Endothelial cell (in vitro differentiated cells): ENCODE measurements around the gene SBF2. TPM values are rescaled to one million over a fixed set of nuclear protein-coding genes. Genes with fewer than 3 reads are reported as not detected.
A peak's percentile ranks its signal among the peaks of the same experiment; 100 is the strongest.

ENCODE experiments used
- DNase-seq: peaks from one replicate; pipeline ENCODE4 v3.0.0; 2021; ENCODE audit warnings: low spot score
- H3K27ac Mint-ChIP-seq: one replicate; pipeline ENCODE4 v1.8.0; 2021; ENCODE audit warnings: mixed read lengths, inconsistent platforms; ENCODE audit not compliant: unreplicated experiment
- H3K27me3 Mint-ChIP-seq: one replicate; pipeline ENCODE4 v1.8.0; 2021; ENCODE audit warnings: mild to moderate bottlenecking, moderate library complexity, mixed read lengths, inconsistent platforms; ENCODE audit not compliant: unreplicated experiment
- H3K36me3 Mint-ChIP-seq: one replicate; pipeline ENCODE4 v1.8.0; 2021; ENCODE audit warnings: mild to moderate bottlenecking, low read depth, mixed read lengths, inconsistent platforms; ENCODE audit not compliant: unreplicated experiment
- H3K4me1 Mint-ChIP-seq: one replicate; pipeline ENCODE4 v1.8.0; 2021; ENCODE audit warnings: mild to moderate bottlenecking, mixed read lengths, inconsistent platforms; ENCODE audit not compliant: unreplicated experiment
- H3K4me3 Mint-ChIP-seq: one replicate; pipeline ENCODE4 v1.8.0; 2021; ENCODE audit warnings: mild to moderate bottlenecking, mixed read lengths, inconsistent platforms; ENCODE audit not compliant: unreplicated experiment
- H3K9me3 Mint-ChIP-seq: one replicate; pipeline ENCODE4 v1.8.0; 2021; ENCODE audit warnings: mixed read lengths, inconsistent platforms; ENCODE audit not compliant: unreplicated experiment
- CTCF ChIP-seq: fragments of 200-600 bp; sonication (generic); IDR thresholded peaks from one replicate; pipeline ENCODE4 v1.5.0; 2021; ENCODE audit warnings: antibody characterized with exemption; ENCODE audit not compliant: unreplicated experiment
- total RNA-seq: library from RNA; stranded (reverse); fragmentation: NEBNext Ultra II Directional; extraction: Animal tissue kit (Norgen Biotek cat#: 25700); gene quantifications from one replicate; pipeline ENCODE4 v1.2.1, GENCODE V29; 2021; ENCODE audit not compliant: unreplicated experiment

SBF2 gene
- total RNA-seq, 1 donor from 2014 or later: 40.8 TPM

DNA sequence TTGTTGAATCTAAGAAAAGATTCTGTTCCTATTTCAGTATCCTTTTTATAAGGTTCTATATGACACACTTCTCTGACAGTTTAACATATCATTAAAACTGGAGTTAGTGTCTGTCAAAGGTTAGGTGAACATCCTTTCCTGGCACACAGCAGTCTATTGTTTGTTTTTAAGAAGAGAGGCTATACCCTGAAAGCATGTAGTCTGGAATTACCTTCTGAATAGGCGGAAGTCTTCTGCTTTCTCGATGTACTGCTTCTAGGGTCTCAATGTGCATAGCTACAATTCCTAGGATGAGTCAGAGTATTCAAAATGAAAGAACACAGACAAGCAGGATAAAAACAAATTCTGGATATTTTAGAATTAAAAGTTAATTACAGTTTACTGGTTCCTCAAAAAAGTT is 441.6 kb downstream of the SBF2 start:
- no peak for DNase-seq
- H3K27ac Mint-ChIP-seq: peak overlapping the region; percentile 39

DNA sequence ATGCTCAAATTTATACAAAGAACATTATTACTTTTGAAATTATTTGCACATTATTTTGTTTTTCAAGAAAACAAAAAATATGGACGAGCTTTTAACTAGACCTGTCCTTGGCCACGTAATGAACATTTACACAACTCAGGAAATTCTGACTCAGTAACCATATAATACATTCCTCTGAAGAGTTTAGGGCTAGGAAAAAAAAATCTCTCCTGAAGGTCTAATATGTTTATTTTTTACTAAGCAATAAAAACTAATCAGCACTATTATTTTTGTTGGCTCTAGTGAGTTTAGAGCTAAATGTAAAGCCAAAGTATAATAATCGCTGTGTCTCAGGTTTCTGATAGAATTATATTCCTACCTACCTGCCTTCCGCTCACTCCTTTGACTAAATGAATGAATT is 442.7 kb downstream of the SBF2 start:
- no peak overlapping the region for H3K4me3 Mint-ChIP-seq
- no peaks in the 10 kb centered on the region for H3K9me3 Mint-ChIP-seq
- H3K4me1 Mint-ChIP-seq: peaks cover 8% of the 10 kb centered on the region
- H3K36me3 Mint-ChIP-seq: peaks cover 4% of the 10 kb centered on the region
- H3K27me3 Mint-ChIP-seq: no peaks in the 10 kb centered on the region
- no peak for DNase-seq
- no peak overlapping the region for H3K27ac Mint-ChIP-seq
- TF ChIP-seq CTCF: no peak

More for the DNA sequence above, 441.6 kb downstream of the SBF2 start:
- H3K27me3 Mint-ChIP-seq: no peaks in the 10 kb centered on the region
- H3K36me3 Mint-ChIP-seq: no peaks in the 10 kb centered on the region
- TF ChIP-seq CTCF: no peak
- H3K4me3 Mint-ChIP-seq: no peak overlapping the region
- H3K4me1 Mint-ChIP-seq: peaks cover 12% of the 10 kb centered on the region
- H3K9me3 Mint-ChIP-seq: no peaks in the 10 kb centered on the region

DNA sequence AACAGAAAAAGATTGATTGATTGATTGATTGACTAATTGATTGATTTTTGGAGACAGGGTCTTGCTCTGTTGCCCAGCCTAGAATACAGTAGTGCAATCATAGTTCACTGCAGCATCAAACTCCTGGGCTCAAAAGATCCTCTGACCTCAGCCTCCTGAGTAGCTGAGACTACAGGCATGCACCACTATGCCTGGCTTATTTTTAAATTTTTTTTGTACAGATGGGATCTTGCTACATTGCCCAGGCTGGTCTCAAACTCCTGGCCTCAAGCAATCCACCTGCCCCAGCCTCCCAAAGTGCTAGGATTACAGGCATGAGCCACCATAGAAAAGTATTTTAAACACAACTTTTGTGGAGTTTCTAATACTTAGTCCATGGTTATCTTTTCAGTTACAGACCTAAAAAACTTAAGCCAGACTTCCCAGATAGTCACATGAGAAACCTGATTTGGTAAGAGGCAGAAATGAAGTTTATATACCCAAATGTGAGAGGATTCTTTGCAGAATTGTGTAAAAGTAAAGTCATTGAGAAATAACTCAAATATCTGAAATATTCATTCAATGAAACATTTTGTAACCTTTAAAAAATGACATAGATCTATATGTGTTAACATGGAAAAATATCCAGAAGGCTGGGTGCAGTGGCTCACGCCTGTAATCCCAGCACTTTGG is 443.7 kb downstream of the SBF2 start:
- Mint-ChIP-seq H3K9me3 (no peaks in the 10 kb centered on the region), H3K4me3 (no peak overlapping the region), H3K4me1 (peaks cover 8% of the 10 kb centered on the region), H3K27me3 (no peaks in the 10 kb centered on the region), H3K27ac (no peak overlapping the region), H3K36me3 (peaks cover 4% of the 10 kb centered on the region)
- DNase-seq: no peak
- no peak for TF ChIP-seq CTCF

DNA sequence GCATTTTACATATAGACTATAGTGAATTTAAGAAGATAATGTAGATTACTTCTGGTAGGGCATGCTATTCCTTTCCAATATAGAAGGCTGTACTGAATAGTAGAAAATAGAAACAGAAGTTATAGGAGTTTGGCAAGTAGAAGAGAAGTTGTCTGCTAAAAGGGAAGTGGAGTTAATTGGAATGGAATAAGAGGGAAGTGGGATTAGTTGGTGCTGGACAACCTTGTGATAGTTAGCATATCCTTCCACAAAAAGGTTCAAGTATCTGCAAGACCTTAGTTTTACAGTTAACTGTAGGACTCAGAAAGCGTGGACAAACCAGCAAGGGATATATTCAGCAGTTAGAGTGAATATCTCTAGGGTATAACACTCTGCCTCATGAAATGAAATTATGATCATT is 444.6 kb downstream of the SBF2 start:
- Mint-ChIP-seq H3K9me3 (no peaks in the 10 kb centered on the region), H3K27me3 (no peaks in the 10 kb centered on the region), H3K36me3 (peaks cover 4% of the 10 kb centered on the region), H3K4me1 (peaks cover 8% of the 10 kb centered on the region), H3K27ac (no peak overlapping the region), H3K4me3 (no peak overlapping the region)
- TF ChIP-seq CTCF: no peak
- DNase-seq: no peak

- no peak overlapping the region for H3K4me3 Mint-ChIP-seq
- no peak for DNase-seq
- no peak overlapping the region for H3K27ac Mint-ChIP-seq
- H3K36me3 Mint-ChIP-seq: peaks cover 4% of the 10 kb centered on the region
- no peaks in the 10 kb centered on the region for H3K27me3 Mint-ChIP-seq
- no peaks in the 10 kb centered on the region for H3K9me3 Mint-ChIP-seq
- peaks cover 8% of the 10 kb centered on the region for H3K4me1 Mint-ChIP-seq
- no peak for TF ChIP-seq CTCF
Observed at GRCh38 chr11:9847636-9848035, 446.4 kb downstream of the SBF2 start.
